ENCODE measurements around the gene RGSL1.

The RGSL1 gene

DNA sequence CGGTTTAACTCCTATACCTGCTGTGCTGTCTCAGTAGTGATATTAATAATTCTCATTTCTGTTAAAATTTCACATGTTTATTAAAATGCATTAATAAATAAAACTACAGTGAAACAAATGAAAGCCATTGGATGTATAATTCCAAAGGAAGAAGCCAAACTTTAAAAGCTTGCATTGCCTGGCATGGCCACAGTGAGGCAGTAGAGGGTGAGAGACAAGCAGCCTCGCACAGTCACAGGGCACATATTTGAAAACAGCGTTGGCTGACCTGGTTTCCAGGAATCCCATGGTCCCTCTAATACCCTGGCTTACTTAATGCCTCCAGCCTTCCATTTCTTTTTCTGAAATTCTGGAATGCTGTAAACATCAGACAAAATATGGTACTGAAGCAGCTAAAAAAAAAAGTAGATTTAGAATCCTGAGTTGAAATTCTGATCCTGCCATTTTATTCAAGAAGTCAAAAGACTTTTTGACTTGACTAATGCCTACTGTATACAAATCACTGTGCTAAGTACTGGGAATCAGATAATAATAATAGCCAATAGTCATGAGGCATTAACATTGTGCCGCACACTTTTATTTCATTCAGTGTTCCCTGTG is 145.8 kb downstream of the RGSL1 start:
- peak; percentile 62 for DNase-seq

DNA sequence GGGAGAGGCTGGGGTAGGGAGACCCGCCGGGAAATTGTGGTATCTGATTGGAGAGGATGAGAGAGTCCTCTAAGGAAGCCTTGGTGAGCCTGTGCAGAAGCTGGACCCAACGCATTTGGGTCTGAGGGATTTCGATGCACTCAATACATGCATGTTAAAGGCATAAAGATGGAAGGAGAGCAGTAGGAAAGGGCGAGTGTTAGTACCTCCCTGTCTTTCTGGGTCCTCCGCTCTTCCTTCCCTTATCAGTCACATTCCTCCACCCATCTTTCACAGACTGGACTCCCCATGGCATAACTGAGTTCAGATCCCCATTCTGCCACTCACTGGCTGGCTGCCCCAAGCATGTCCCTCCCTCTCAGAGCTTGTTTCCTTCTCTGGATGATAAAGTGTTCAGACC is 147.0 kb downstream of the RGSL1 start:
- no peak for DNase-seq

DNA sequence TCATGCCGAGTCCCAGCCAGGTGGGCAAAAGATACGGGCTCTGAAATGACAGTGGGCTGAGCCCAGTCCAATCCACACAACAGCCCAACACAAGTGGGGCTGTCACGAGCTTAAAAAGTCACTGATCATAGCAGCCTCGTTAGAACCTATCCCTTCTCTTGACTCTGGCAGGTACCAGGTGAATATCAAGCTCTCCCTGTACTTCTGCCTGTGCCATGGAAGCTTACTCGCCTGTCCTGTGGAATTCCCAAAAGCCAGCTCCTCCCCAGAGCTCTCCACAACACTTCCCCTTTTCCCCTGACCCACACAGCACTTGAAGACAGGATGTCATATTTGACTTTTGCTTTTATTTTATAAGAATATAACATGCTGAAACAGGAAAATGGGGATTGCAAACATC is 148.3 kb downstream of the RGSL1 start:
- DNase-seq = no peak

DNA sequence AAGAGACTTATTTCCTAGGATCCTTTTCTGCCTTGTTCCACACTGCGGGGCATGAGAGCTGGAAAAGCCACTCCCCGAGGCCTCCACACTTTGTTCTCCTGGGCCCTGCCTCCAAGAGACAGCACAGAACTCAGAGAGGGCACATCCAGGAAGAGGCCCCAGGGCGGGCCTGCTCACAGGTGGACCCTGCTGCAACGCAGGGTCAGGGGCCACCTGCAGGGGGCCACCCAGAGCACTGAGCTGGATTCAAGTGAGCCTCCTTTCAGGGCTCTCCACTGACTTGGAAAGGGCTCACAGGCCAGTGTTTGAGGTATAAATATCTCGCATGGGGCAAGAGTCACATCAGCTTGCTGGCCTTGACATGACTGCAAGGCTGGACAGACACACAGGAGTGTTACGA is 149.4 kb downstream of the RGSL1 start:
- DNase-seq = peak; percentile 27

DNA sequence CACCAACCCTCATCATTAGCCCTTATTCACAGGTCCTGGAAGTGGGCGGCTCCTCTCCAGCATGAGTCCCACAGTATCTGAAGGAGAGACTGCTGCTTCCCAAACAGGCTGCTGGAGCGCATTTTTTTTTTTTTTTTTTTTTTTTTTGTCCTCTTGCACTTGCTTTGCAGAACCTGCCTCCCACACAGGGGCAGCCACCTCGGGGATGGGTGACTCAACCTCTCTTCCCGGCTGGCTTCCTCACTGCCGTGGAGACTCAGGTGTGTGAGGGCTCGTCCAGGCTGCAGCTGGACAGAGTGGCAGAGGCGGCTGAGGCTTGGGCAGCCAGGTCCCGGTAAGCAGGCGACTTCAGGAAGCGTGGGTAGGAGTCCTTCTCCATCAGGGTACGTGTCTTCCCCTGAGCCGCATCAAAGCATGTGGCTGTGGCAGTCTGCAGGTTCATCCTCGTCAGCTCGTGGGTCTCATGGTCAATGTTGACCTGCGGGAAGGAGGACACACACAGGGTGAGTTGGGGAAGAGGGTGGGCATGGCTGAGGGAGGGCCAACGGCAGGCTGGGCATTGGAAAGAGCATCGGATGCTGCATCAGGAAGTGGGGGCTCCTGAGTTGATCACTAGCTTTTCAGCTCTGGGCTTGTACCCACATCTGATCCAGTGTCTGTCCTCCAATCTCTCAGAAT is 150.2 kb downstream of the RGSL1 start:
- no peak for DNase-seq

DNA sequence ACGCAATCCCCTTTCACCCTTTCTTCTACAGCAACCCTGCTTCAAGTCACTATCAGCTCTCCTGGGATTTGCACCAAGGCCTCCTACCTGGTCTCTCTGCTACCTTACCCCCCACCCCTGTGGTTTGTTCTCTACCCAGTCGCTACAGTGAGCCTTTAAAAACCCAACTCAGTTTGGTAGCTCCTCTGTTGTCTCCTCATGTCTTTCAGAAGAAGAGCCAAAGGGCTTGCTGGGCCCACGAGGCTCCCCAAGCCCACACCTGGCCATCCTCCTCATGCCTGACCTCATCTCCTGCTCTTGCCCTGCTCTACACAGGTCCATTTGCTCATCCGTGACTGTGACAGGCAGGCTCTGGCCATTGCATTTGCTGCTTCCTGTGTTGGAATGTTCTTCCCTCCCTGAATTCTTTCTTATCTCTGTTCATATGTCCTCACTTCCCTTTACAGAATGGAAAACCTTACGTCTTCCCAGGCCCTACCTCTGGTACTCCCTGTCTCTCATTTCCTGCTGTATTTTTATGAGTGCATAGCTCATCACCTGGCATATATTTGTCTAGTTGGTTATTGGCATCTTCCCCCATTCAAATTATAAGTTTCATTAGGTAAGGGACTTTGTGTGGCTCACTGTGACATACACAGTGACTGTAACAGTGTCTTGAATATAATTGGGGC is 150.9 kb downstream of the RGSL1 start:
- no peak for DNase-seq

DNA sequence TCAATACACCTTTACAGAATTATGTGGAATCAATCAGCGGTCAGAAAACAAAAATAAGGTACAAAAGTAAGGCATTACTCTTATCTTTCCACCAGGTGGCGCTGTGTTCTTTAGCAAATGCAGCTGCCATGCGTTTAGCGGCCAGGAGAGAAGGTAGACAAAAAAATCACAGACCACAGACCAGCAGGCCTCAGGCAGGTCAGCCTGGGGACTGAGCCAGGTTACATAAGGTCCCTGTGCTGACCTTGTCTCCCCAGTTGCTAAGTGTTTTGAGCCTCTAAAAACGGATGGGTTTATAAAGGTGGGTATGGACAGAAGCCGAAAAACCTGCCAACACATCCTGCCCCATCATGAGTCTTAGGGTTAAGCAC is 151.5 kb downstream of the RGSL1 start:
- DNase-seq = peak; percentile 82

DNA sequence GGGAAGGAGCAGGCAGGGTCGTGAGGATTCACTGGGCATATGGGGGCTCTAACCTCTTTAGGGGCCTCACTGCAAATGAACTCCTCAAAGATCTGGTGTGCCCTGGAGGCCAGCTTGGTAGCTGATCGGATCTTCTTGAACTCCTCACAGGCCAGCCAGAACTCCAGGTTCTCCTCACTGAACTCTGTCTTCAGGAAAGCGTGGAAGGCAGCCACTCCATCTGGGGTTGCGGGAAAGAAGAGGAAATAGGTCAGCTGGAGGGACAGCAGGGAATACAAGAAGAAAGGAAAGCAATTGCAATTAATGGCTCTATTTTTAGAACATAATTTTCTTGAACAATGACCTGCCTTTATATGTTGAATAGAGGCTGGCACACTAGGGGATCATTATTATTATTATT is 152.0 kb downstream of the RGSL1 start:
- no peak for DNase-seq

DNA sequence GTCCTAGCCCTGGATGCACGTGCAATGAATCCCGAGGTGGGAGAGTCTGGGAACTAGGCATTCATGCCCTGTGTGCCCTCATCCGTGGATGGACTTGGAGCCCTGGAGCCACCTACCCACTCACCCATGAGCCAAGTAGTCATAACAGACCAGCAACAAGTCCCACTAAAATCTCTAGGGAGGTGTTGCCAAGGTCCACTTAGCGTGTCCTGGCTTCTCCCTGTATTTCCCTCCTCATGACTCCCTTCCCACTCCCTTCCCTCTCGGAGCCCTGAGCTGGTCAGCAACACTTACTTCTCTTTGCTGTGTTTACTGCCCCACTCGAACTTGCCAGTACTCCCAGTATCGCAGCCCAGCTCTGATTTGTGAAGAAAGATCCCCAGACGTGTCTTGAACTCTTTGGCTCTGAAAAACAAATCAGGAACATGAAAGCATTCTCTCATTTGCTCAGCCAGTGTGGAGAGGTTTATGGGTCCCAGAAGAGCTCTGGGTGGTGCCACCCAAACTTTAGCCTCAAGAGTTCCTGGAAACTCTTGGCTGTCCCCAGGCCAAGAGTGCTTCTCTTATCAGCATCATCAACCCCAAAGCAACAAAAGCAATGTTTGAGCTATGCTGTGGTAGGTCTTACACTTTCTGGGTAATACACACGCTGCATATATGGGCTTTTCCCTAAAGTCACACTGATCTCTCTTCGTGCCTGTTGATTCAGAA is 153.1 kb downstream of the RGSL1 start:
- peak; percentile 73 for DNase-seq

DNA sequence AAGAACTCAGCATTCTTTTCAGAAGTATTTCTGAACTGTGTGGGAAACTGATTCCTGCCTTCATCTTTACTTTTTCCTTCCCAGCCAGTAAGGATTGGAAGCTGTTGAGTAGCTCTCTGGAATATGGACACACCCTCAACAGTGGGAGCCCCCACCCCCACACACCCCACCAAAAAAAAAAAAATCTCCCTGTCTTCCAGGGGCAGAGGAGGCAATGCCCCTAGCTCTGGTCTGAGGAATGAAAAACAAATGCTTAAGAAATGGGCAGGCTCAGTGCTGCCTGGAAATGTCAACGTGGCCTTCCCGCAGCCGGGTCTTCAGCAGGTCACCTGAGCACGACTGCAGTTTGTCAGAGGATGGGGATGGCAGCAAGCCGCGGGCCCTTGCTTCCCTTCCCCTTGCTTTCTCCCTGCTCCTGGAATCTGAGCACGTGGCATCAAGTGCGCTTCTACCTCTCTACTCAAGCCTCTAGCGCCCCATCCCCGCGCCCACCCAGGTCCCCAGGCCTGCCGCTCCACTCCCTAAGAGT is 153.8 kb downstream of the RGSL1 start:
- no peak for DNase-seq

DNA sequence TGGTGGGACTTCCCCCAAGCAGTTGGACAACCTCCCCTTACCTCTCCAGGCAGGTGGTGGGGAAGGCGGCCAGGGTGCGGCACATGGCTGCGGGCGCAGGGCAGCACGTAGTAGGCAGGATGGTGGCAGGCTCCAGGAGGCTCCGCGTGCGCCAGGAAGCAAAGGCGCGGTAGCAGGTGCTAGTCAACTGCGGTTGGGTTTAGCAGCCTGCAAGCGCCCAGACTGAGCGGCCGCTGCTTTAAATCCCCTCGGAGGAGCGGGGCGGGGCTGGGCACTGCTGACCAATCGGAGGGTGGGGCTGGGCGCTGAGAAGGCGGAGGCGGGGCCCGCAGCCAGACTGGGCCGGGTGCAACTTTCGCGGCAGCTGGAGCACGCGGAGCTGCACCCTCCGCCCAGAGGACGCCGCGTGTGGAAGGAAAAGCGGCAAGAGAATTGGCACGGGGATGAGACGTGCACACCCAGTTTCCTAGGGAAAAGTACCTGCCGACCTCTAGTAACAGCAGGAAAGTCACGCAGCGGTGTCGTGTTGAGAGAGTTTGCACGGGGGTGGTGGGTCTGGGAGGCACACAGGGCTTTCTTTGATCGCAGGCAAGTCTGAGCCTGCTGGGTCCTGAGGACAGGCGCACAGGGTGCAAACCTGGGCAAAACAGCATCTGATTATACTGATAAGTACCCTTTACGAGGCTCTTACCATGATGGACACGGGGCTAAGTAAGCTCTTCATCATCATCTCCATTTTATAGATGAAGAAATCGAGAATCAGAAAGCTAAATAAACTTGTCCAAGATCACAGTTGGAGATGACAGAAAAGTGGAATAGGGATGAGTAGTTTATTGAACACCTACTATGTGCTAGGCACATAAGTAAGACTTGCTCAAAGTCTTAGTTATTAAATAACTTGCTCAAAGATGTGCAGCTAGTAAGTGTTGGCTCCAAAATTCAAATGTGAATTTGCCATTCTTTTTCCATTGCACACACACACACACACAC is 154.5 kb downstream of the RGSL1 start, which contains the start of gene RGS16:
Gene RGS16, minus strand, starts transcription at position 215 of the 990 bp plus-strand sequence. Its CDS starts 130 bp downstream, at position 85.
- DNase-seq = peak; percentile 97

DNA sequence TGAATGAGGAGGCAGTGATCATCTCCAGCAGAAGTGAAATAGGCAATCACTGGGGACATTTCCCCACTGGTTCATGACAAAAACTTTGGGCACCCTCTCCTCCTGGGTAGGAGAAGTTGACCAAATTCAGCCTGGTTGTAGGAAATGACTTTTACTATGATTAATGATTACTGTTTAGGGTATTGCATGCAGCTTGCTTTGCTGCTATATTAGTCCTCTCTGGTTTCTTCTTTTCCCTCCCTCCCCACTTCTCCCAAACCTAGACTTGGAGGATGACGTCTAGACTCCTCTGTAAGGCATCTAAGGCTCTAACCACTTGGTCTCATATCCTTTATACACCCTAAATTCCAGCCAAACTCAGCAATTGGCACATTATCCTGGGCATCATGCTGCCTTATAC is 157.6 kb downstream of the RGSL1 start:
- DNase-seq = no peak

DNA sequence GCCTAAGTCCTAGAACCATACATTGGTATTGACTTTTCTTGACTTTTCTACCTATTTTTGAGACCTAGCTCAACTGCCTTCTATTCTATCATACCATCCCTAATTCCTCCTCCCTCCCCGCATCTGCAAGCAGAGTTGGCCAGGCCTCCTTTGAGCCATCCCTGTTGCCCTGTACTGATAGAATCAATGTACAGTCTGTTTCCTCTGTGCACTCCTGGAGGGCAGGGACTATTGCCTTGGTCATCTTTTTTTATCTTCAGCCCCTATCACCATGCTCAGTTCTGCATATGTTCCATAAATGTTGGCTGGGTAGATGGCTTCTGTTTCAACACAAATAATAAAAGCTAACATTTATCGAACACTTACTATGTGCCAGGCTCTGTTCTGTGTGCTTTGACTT is 158.3 kb downstream of the RGSL1 start:
- no peak for DNase-seq

DNA sequence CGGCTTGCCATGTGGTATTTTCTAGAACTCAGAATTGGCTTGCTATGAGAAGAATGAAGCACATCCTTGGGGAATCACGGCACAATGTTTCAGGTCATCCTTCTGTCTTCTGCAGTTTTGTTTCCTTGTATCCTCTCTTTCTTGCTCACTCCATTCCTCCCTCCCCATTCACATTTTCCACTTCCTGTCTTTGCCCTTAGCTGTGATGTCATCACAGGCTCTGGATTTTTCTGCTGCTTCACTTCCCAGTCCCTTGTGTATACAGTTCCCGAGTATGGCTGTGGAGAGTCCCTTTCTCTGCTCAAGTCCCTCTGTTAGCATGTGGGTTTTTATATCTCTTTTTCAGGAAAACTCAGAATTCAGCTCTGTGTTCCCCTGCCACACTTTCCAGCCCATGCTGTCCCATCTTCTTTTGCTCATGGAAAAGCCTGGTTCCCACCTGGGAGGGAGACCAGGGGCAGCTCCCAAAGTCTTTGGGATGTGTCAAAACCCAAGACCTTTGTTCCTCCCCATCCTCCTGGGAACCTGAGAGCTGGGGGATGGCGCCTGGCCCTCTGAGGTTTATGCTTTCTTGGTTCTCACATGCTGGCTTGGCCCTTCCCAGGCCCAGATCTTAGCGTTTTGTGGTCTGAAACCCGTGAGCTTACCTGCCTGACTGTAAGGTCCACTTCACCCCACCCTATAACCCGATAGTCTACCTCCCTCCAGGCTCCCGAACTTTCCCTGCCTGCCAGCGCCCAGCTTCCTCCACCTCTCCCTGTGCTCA is 159.1 kb downstream of the RGSL1 start:
- DNase-seq = no peak

Data from activated CD4-positive, alpha-beta T cell treated with anti-CD3 and anti-CD28 coated beads, Interleukin-10, Interleukin-2, amounts not matched to agents 100 ng/mL and 50 ng/mL, durations not matched to agents 16 hours and 8 hours (primary cell).